ENCODE data around the gene COA8. TPM values are rescaled to one million over a fixed set of nuclear protein-coding genes. Genes with fewer than 3 reads are reported as not detected.

Gene COA8
- total RNA-seq, 4 donors from 2014 or later, result 25.9 to 50.4 (median 33.6) TPM

DNA sequence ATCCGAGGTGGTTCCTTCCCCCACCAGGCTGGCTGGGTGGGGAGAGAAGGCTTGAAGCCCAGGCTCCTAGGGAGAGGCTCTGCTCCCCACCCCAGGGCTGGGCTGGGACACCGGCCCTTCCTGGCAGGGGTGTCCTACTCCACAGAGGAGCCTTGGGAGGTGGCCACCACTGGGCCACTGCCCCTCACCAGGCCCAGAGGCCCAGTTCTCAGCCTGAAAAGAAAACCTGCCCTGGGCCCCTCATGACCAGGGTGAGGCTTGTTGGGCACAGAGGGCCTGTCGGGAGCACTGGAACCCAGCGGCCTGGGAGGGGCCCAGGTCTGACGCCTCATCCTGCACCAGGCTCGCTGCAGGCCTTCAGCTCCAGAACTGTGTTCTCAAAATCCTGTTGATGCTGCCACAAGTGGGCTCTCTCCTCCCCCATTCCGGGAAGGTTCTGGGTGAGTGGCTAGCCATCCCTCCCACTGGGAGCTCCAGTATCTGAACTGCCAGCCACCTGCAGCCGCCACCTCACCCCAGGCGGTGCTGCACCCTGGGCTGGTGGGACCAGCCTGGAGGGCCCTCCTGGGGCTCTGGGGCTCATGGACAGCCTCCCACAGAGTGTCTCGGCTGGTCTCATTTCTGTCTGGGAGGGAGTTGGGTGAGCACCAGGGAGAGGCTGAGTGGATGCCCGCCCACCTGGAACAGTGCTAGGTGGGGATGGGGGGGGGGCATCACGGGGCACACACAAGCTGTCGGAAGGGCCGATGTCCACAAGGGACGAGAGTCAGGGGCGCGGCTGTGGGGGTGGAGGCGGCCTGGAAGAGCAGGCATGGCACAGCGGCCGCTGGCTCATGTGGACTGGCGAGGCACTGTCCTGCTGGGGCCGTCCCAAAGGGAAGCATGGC is 12.1 kb upstream of the COA8 start:
- H3K4me1 ChIP-seq, result peaks cover 58 to 92% of the 10 kb centered on the region in 2 donors
- WGBS, 2 donors, result 9 to 20% methylated on average over 7 to 20 of the region's 22 CpGs
- intact Hi-C loops (cut with DNase I), result no loop called here
- no peaks in the 10 kb centered on the region for H3K36me3 ChIP-seq
- DNase-seq, result peak; percentile 94 to 97
- TF ChIP-seq POLR2A (IDR thresholded peaks at IDR 0.05), result peak in 1 of 2 donors; percentile 62
- peak in 2 of 6 experiments; percentile 5 to 10 for TF ChIP-seq CTCF (IDR thresholded peaks at IDR 0.05)
- H3K4me3 ChIP-seq (replicated peaks in 1 of 3), result peak overlapping the region in 1 of 3 donors; percentile 13
- H3K27ac ChIP-seq, result peak overlapping the region; percentile 95 to 99 (median 97)
- H3K27me3 ChIP-seq, result no peaks in the 10 kb centered on the region
- no peaks in the 10 kb centered on the region for H3K9me3 ChIP-seq

GRCh38 chr14:103551338-103551762 is 11.4 kb upstream of the COA8 start:
- no peaks in the 10 kb centered on the region for H3K27me3 ChIP-seq
- no peak for TF ChIP-seq CTCF (IDR thresholded peaks at IDR 0.05)
- TF ChIP-seq POLR2A (IDR thresholded peaks at IDR 0.05), result peak; percentile 41 to 43
- peak; percentile 94 to 95 for DNase-seq
- H3K27ac ChIP-seq, result peak overlapping the region; percentile 95 to 99 (median 97)
- H3K4me1 ChIP-seq, result peaks cover 58 to 89% of the 10 kb centered on the region in 2 donors
- no peaks in the 10 kb centered on the region for H3K9me3 ChIP-seq
- WGBS, 2 donors, result 32 to 35% methylated on average over 13 to 15 of the region's 17 CpGs
- intact Hi-C loops (cut with DNase I), result no loop called here
- H3K4me3 ChIP-seq (replicated peaks in 1 of 3), result peak overlapping the region in 1 of 3 donors; percentile 13
- no peaks in the 10 kb centered on the region for H3K36me3 ChIP-seq

- peak; percentile 94 for DNase-seq
- WGBS, 2 donors, result 34 to 40% methylated on average over 13 to 15 of the region's 18 CpGs
- no peaks in the 10 kb centered on the region for H3K36me3 ChIP-seq
- TF ChIP-seq CTCF (IDR thresholded peaks at IDR 0.05) (no peak), POLR2A (IDR thresholded peaks at IDR 0.05) (peak; percentile 59 to 64)
- H3K4me3 ChIP-seq (replicated peaks in 1 of 3), result peak overlapping the region in 1 of 3 donors; percentile 13
- peak overlapping the region; percentile 95 to 99 (median 97) for H3K27ac ChIP-seq
- peaks cover 58 to 84% of the 10 kb centered on the region in 2 donors for H3K4me1 ChIP-seq
- H3K9me3 ChIP-seq, result no peaks in the 10 kb centered on the region
- intact Hi-C loops (cut with DNase I), result no loop called here
- no peaks in the 10 kb centered on the region for H3K27me3 ChIP-seq
Observed at GRCh38 chr14:103552011-103552845, 10.5 kb upstream of the COA8 start.

DNA sequence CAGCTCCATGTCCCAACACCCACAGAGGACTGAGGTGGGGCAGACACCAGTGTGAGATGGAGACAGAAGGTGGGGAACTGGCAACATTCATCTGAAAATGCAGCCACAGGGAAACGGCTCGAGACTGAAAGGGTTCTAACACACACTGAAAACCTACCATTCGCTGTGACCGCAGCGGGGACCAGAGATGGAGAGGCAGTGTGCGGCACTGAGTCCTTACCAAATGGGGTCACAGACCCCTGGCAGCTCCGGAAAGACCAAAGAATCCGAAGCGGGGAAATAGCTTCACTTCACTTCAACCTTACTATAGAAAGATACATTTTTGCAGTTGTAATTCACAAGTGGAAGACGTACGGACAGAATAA is 9.9 kb upstream of the COA8 start:
- Histone ChIP-seq H3K27me3 (no peaks in the 10 kb centered on the region), H3K36me3 (no peaks in the 10 kb centered on the region), H3K27ac (peak overlapping the region; percentile 95 to 99 (median 97)), H3K9me3 (no peaks in the 10 kb centered on the region), H3K4me3 (replicated peaks in 1 of 3) (no peak overlapping the region), H3K4me1 (peaks cover 62 to 86% of the 10 kb centered on the region in 2 donors)
- TF ChIP-seq CTCF (IDR thresholded peaks at IDR 0.05) (no peak), POLR2A (IDR thresholded peaks at IDR 0.05) (no peak)
- intact Hi-C loops (cut with DNase I), result no loop called here
- WGBS, 2 donors, result 92 to 95% methylated on average over 11 of the region's 11 CpGs
- DNase-seq, result no peak
